Measurements from ENCODE around the gene UNC45B.

DNA sequence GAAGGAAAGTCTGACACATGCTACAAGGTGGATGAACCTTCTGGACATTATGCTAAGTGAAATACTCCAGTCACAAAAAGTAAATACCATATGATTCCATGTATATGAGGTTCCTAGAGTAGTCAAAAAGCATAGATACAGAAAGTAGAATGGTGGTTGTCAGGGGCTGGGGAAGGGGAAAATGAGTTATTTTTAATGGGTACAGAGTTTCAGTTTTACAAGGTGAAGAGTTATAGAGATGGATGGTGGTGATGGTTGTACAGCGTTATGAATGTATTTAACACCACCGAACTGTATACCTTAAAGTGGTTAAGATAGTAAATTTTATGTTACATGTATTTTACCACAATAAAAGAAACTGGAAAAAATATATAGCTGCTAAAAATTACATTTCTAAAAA, 45.9 kb upstream of the UNC45B start:
- TF ChIP-seq, protein P1, sequence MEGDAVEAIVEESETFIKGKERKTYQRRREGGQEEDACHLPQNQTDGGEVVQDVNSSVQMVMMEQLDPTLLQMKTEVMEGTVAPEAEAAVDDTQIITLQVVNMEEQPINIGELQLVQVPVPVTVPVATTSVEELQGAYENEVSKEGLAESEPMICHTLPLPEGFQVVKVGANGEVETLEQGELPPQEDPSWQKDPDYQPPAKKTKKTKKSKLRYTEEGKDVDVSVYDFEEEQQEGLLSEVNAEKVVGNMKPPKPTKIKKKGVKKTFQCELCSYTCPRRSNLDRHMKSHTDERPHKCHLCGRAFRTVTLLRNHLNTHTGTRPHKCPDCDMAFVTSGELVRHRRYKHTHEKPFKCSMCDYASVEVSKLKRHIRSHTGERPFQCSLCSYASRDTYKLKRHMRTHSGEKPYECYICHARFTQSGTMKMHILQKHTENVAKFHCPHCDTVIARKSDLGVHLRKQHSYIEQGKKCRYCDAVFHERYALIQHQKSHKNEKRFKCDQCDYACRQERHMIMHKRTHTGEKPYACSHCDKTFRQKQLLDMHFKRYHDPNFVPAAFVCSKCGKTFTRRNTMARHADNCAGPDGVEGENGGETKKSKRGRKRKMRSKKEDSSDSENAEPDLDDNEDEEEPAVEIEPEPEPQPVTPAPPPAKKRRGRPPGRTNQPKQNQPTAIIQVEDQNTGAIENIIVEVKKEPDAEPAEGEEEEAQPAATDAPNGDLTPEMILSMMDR (IDR thresholded peaks at IDR 0.05; ENCODE audit: insufficient read depth, low read length, poor library complexity, severe bottlenecking), result no peak
- TF ChIP-seq EZH2phosphoT487 (conservative IDR thresholded peaks at IDR 0.05; ENCODE audit: low read length), result no peak
